ENCODE data around the gene RBP3. TPM values are rescaled to one million over a fixed set of nuclear protein-coding genes. Genes with fewer than 3 reads are reported as not detected.

RBP3 gene
- total RNA-seq, 2 donors from 2014 or later: not detected

GRCh38 chr10:47402641-47403301 lies 54.6 kb downstream of the RBP3 start:
- peaks cover 2% of the 10 kb centered on the region for H3K4me1 Mint-ChIP-seq
- H3K27ac Mint-ChIP-seq: no peak overlapping the region
- peaks cover 56% of the 10 kb centered on the region for H3K27me3 Mint-ChIP-seq
- H3K36me3 Mint-ChIP-seq (ENCODE audit: low read depth): peaks cover 4% of the 10 kb centered on the region
- H3K9me3 ChIP-seq (ENCODE audit: control insufficient read depth, low read length, poor library complexity, severe bottlenecking): no peaks in the 10 kb centered on the region
- no peak for DNase-seq
- ATAC-seq: no peak
- no peak overlapping the region for H3K4me3 Mint-ChIP-seq

- H3K4me3 Mint-ChIP-seq: no peak overlapping the region
- peaks cover 2% of the 10 kb centered on the region for H3K4me1 Mint-ChIP-seq
- ATAC-seq: no peak
- no peak for DNase-seq
- H3K27ac Mint-ChIP-seq: no peak overlapping the region
- H3K9me3 ChIP-seq (ENCODE audit: control insufficient read depth, low read length, poor library complexity, severe bottlenecking): no peaks in the 10 kb centered on the region
- H3K36me3 Mint-ChIP-seq (ENCODE audit: low read depth): peaks cover 4% of the 10 kb centered on the region
- H3K27me3 Mint-ChIP-seq: peaks cover 48% of the 10 kb centered on the region
Observed at GRCh38 chr10:47403446-47404318, 55.5 kb downstream of the RBP3 start.

- H3K4me3 Mint-ChIP-seq: no peak overlapping the region
- ATAC-seq (no peak), DNase-seq (no peak)
- H3K9me3 ChIP-seq (ENCODE audit: control insufficient read depth, low read length, poor library complexity, severe bottlenecking): no peaks in the 10 kb centered on the region
- H3K27me3 Mint-ChIP-seq: peaks cover 44% of the 10 kb centered on the region
- no peak overlapping the region for H3K27ac Mint-ChIP-seq
- peaks cover 2% of the 10 kb centered on the region for H3K4me1 Mint-ChIP-seq
- peaks cover 2% of the 10 kb centered on the region for H3K36me3 Mint-ChIP-seq (ENCODE audit: low read depth)
Observed at GRCh38 chr10:47404446-47404845, 56.3 kb downstream of the RBP3 start.

GRCh38 chr10:47404937-47405336 lies 56.8 kb downstream of the RBP3 start:
- no peak overlapping the region for H3K27ac Mint-ChIP-seq
- ATAC-seq: no peak
- H3K4me3 Mint-ChIP-seq: no peak overlapping the region
- peaks cover 39% of the 10 kb centered on the region for H3K27me3 Mint-ChIP-seq
- DNase-seq: no peak
- H3K4me1 Mint-ChIP-seq: peaks cover 2% of the 10 kb centered on the region
- no peaks in the 10 kb centered on the region for H3K9me3 ChIP-seq (ENCODE audit: control insufficient read depth, low read length, poor library complexity, severe bottlenecking)
- peaks cover 2% of the 10 kb centered on the region for H3K36me3 Mint-ChIP-seq (ENCODE audit: low read depth)

- H3K27ac Mint-ChIP-seq: no peak overlapping the region
- peaks cover 29% of the 10 kb centered on the region for H3K27me3 Mint-ChIP-seq
- ATAC-seq: no peak
Observed at GRCh38 chr10:47405857-47406547, 57.8 kb downstream of the RBP3 start.

GRCh38 chr10:47406548-47406869 lies 58.3 kb downstream of the RBP3 start:
- ATAC-seq (no peak), DNase-seq (no peak)
- Mint-ChIP-seq H3K36me3 (ENCODE audit: low read depth) (peaks cover 2% of the 10 kb centered on the region), H3K4me1 (peaks cover 2% of the 10 kb centered on the region), H3K4me3 (no peak overlapping the region), H3K27me3 (peaks cover 25% of the 10 kb centered on the region), H3K27ac (no peak overlapping the region)
- H3K9me3 ChIP-seq (ENCODE audit: control insufficient read depth, low read length, poor library complexity, severe bottlenecking): no peaks in the 10 kb centered on the region

More at GRCh38 chr10:47405857-47406547, 57.8 kb downstream of the RBP3 start:
- no peaks in the 10 kb centered on the region for H3K9me3 ChIP-seq (ENCODE audit: control insufficient read depth, low read length, poor library complexity, severe bottlenecking)
- peaks cover 2% of the 10 kb centered on the region for H3K4me1 Mint-ChIP-seq
- H3K36me3 Mint-ChIP-seq (ENCODE audit: low read depth): peaks cover 2% of the 10 kb centered on the region
- no peak for DNase-seq
- H3K4me3 Mint-ChIP-seq: no peak overlapping the region

- peaks cover 2% of the 10 kb centered on the region for H3K4me1 Mint-ChIP-seq
- no peaks in the 10 kb centered on the region for H3K9me3 ChIP-seq (ENCODE audit: control insufficient read depth, low read length, poor library complexity, severe bottlenecking)
- DNase-seq: no peak
- H3K4me3 Mint-ChIP-seq: no peak overlapping the region
- peaks cover 2% of the 10 kb centered on the region for H3K36me3 Mint-ChIP-seq (ENCODE audit: low read depth)
- no peak for ATAC-seq
- no peak overlapping the region for H3K27ac Mint-ChIP-seq
- peaks cover 21% of the 10 kb centered on the region for H3K27me3 Mint-ChIP-seq
Observed at GRCh38 chr10:47406870-47407691, 58.9 kb downstream of the RBP3 start.

Other genes with a start within 250 kb of the RBP3 start
- gene GDF10, start 48.2 kb upstream of the RBP3 start, total RNA-seq: under 1 TPM in 1 of 2 donors, not detected in 1; 0.17 TPM
- gene GDF2, start 25.9 kb upstream of the RBP3 start, total RNA-seq: not detected
- gene ZNF488, start 35.9 kb downstream of the RBP3 start, total RNA-seq: not detected
- not detected for gene ANXA8, start 135.8 kb downstream of the RBP3 start, total RNA-seq
- gene FAM25G, start 143.3 kb downstream of the RBP3 start, total RNA-seq: not detected
- 10 to 100 TPM; 12.0 to 14.5 TPM for gene AGAP9, start 175.3 kb downstream of the RBP3 start, total RNA-seq